HepG2 (cell line): ENCODE results near the gene NAPB. TPM values are rescaled to one million over a fixed set of nuclear protein-coding genes. Genes with fewer than 3 reads are reported as not detected.
A peak's percentile ranks its signal among the peaks of the same experiment; 100 is the strongest.

Experiments used
- BORCS8-MEF2B ChIP-seq: sonication (generic); formaldehyde crosslinking; IDR thresholded peaks from 2 replicates; pipeline ENCODE4 v1.8.0; 2022; ENCODE audit warnings: mild to moderate bottlenecking, missing genetic modification reagents
- NFRKB ChIP-seq: fragments of 450-650 bp; IDR thresholded peaks from 2 replicates; pipeline ENCODE4 v1.6.1; 2017
- NFYC ChIP-seq: IDR thresholded peaks from 2 replicates; pipeline ENCODE4 v1.6.1; 2016; ENCODE audit warnings: missing genetic modification reagents, missing compliant biosample characterization
- NR2F6 ChIP-seq, 2 experiments: IDR thresholded peaks; 2 replicates each; pipeline ENCODE4 v1.6.1; 2016; ENCODE audit warnings: antibody characterized with exemption in 1 of 2, mild to moderate bottlenecking in 1 of 2
- SMC3 ChIP-seq: IDR thresholded peaks from 2 replicates; pipeline ENCODE4 v1.6.1; 2011; ENCODE audit warnings: low read length, improper control_type of control experiment
- SPEN ChIP-seq: sonication (generic); formaldehyde crosslinking; IDR thresholded peaks from 2 replicates; pipeline ENCODE4 v1.5.1; 2020; ENCODE audit warnings: low read depth, mild to moderate bottlenecking, missing genetic modification reagents
- SRSF1 ChIP-seq: fragments of 200-400 bp; formaldehyde crosslinking; optimal IDR thresholded peaks from 2 replicates; pipeline ENCODE3; 2017; ENCODE audit warnings: mild to moderate bottlenecking, low read depth, low read length, moderate library complexity
- TGIF2 ChIP-seq: IDR thresholded peaks from 2 replicates; pipeline ENCODE4 v1.6.1; 2016; ENCODE audit warnings: control low read depth, missing compliant biosample characterization
- XBP1 ChIP-seq: sonication (generic); formaldehyde crosslinking; IDR thresholded peaks from 2 replicates; pipeline ENCODE4 v1.5.0; 2020; ENCODE audit warnings: missing genetic modification reagents
- ZFP41 ChIP-seq: sonication (generic); formaldehyde crosslinking; IDR thresholded peaks from 2 replicates; pipeline ENCODE4 v1.4.0; 2020; ENCODE audit warnings: mild to moderate bottlenecking, missing genetic modification reagents, borderline replicate concordance
- ZMYM2 ChIP-seq: sonication (generic); formaldehyde crosslinking; IDR thresholded peaks from 2 replicates; pipeline ENCODE4 v1.8.0; 2022; ENCODE audit warnings: mild to moderate bottlenecking, missing genetic modification reagents
- ZNF44 ChIP-seq: sonication (generic); formaldehyde crosslinking; IDR thresholded peaks from 2 replicates; pipeline ENCODE4 v1.5.1; 2020; ENCODE audit warnings: mild to moderate bottlenecking, missing genetic modification reagents
- ZNF777 ChIP-seq: sonication (generic); formaldehyde crosslinking; IDR thresholded peaks from 2 replicates; pipeline ENCODE4 v1.4.0; 2020; ENCODE audit warnings: missing genetic modification reagents
- polyA plus RNA-seq, 8 experiments: library from polyadenylated mRNA; depleted of rRNA in 3 of 8; stranded (reverse) in 7 of 8; unstranded in 1 of 8; fragments of >200 nt; fragmentation: Illumina TruSeq in 4 of 8; extraction: Trizol in 4 of 8; gene quantifications; 2 replicates each; pipeline versions ENCODE4 v1.2.1 to v1.2.3, GENCODE V29; 2011 to 2016; ENCODE audit warnings: low read depth in 4 of 8, missing spikeins in 1 of 8, mixed read lengths in 1 of 8; ENCODE audit not compliant: insufficient read depth in 1 of 8
- total RNA-seq, 5 experiments: library from RNA; depleted of rRNA; stranded (reverse); fragments of >200 nt; fragmentation: Illumina TruSeq; extraction: Trizol; gene quantifications; 2 replicates each; pipeline ENCODE4 v1.2.3, GENCODE V29; 2016; ENCODE audit warnings: low read depth in 1 of 5
- TF ChIP-seq, protein P1 (sequence below): sonication (generic); formaldehyde crosslinking; IDR thresholded peaks from 2 replicates; pipeline ENCODE4 v1.4.0; 2020; ENCODE audit warnings: mild to moderate bottlenecking, missing genetic modification reagents
- TF ChIP-seq, protein P2 (sequence below): sonication (generic); formaldehyde crosslinking; conservative IDR thresholded peaks from 2 replicates; pipeline ENCODE4 v1.8.0; 2022; ENCODE audit warnings: mild to moderate bottlenecking, moderate library complexity, missing genetic modification reagents
- TF ChIP-seq, protein P3 (sequence below): sonication (generic); formaldehyde crosslinking; IDR thresholded peaks from 2 replicates; pipeline ENCODE4 v1.5.0; 2020; ENCODE audit warnings: missing genetic modification reagents, mild to moderate bottlenecking, borderline replicate concordance

NAPB gene
- total and polyA plus RNA-seq, 2 of the 13 experiments (the other 11 are each of a cell fraction or from before 2014, with no cell fraction given): 15.2 to 16.1 TPM

DNA sequence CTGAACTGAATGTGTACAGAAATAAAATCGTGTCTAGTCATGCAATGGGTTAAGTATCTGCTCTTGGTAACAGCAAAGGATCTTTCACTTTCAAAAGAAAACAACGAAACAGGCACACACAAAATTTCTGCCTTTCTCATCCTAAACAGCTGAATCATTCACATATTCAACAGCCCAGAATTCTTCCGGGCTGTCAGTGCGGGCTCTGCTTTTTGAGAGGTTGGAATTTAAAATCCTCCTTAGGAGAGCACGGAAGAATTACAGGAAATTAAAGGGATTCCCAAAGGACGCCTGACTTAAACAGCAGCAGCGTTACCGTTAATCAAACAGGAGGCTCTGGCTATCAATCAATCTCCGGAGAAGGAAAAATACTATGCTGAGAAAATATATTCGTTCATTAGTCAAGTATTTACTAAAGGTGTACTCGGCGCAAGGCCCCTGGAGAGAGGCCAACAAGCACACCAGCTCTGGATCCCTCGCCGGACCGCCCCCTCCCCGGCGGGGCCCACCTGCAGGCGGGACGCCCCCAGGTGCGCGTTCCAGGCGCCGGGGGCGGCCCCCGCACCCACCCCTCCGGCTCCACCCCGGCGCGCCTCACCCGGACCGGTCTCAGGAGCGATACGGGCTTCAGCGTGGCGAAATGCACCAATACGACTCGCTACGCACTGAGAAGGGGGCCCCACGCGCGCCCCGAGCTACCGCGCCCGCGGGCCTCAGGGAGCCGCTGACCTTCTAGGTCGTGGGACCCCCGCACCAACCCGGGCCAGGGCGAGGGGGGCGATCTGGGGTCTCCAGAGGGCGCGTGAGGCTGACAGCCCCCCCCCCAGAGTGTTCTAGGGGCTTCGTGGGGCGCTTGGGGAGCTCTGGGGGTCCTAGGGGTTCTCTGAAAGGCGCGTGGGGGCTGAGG lies 1.0 kb downstream of the NAPB start (continued):
- TF ChIP-seq, protein P1, sequence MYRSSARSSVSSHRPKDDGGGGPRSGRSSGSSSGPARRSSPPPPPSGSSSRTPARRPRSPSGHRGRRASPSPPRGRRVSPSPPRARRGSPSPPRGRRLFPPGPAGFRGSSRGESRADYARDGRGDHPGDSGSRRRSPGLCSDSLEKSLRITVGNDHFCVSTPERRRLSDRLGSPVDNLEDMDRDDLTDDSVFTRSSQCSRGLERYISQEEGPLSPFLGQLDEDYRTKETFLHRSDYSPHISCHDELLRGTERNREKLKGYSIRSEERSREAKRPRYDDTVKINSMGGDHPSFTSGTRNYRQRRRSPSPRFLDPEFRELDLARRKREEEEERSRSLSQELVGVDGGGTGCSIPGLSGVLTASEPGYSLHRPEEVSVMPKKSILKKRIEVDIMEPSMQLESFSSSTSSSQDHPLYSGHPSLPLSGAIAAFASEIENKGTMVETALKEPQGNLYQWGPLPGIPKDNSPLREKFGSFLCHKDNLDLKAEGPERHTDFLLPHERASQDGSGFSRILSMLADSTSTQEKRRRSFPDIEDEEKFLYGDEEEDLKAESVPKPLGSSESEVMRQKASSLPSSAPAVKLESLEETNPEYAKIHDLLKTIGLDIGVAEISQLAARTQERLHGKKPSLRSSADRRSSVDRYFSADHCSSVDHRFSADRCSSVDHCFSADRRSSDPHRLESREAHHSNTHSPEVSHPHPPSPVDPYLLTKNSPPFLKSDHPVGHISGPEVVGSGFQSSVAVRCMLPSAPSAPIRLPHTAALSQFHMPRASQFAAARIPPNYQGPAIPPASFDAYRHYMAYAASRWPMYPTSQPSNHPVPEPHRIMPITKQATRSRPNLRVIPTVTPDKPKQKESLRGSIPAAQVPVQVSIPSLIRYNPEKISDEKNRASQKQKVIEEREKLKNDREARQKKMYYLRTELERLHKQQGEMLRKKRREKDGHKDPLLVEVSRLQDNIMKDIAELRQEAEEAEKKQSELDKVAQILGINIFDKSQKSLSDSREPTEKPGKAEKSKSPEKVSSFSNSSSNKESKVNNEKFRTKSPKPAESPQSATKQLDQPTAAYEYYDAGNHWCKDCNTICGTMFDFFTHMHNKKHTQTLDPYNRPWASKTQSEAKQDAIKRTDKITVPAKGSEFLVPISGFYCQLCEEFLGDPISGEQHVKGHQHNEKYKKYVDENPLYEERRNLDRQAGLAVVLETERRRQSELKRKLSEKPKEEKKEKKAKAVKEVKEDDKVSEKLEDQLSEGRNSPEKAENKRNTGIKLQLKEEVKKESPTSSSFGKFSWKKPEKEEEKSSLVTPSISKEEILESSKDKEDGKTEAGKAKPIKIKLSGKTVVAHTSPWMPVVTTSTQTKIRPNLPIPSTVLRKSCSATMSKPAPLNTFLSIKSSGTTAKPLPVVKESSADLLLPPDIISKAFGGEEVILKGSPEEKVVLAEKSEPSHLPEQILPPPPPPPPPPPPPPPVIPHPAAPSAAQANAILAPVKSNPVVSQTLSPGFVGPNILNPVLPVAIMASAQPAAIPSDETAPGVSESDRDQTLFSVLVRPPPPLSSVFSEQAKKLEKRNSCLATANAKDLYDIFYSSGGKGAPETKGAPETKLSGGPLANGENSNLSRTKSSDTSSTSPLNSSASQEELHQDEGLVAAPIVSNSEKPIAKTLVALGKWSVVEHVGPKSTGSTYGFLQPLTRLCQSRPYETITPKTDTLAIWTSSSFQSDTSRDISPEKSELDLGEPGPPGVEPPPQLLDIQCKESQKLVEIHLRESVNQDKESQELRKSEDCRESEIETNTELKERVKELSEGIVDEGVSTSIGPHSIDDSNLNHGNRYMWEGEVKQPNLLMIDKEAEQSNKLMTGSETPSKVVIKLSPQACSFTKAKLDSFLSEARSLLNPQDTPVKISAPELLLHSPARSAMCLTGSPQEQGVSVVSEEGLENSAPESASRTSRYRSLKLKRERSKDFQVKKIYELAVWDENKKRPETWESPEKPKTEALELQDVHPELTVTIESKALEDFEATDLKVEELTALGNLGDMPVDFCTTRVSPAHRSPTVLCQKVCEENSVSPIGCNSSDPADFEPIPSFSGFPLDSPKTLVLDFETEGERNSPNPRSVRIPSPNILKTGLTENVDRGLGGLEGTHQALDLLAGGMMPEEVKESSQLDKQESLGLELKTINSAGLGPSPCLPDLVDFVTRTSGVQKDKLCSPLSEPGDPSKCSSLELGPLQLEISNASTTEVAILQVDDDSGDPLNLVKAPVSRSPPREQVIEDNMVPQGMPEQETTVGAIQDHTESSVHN: no peak
- TF ChIP-seq TGIF2 (CRISPR knock-in tag): no peak
- TF ChIP-seq SMC3: no peak
- TF ChIP-seq, protein P2, sequence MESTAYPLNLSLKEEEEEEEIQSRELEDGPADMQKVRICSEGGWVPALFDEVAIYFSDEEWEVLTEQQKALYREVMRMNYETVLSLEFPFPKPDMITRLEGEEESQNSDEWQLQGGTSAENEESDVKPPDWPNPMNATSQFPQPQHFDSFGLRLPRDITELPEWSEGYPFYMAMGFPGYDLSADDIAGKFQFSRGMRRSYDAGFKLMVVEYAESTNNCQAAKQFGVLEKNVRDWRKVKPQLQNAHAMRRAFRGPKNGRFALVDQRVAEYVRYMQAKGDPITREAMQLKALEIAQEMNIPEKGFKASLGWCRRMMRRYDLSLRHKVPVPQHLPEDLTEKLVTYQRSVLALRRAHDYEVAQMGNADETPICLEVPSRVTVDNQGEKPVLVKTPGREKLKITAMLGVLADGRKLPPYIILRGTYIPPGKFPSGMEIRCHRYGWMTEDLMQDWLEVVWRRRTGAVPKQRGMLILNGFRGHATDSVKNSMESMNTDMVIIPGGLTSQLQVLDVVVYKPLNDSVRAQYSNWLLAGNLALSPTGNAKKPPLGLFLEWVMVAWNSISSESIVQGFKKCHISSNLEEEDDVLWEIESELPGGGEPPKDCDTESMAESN: no peak; the same call in 1 of the 2 replicates
- TF ChIP-seq SRSF1: peak; percentile 76
- no peak for TF ChIP-seq ZNF44 (CRISPR knock-in tag)
- no peak for TF ChIP-seq ZMYM2
- TF ChIP-seq BORCS8-MEF2B (CRISPR knock-in tag): no peak
- TF ChIP-seq, protein P3, sequence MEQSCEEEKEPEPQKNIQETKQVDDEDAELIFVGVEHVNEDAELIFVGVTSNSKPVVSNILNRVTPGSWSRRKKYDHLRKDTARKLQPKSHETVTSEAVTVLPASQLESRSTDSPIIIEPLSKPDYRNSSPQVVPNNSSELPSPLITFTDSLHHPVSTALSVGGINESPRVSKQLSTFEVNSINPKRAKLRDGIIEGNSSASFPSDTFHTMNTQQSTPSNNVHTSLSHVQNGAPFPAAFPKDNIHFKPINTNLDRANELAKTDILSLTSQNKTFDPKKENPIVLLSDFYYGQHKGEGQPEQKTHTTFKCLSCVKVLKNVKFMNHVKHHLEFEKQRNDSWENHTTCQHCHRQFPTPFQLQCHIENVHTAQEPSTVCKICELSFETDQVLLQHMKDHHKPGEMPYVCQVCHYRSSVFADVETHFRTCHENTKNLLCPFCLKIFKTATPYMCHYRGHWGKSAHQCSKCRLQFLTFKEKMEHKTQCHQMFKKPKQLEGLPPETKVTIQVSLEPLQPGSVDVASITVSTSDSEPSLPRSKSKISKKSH (CRISPR knock-in tag): no peak
- no peak for TF ChIP-seq SPEN (CRISPR knock-in tag)
- no peak for TF ChIP-seq XBP1 (CRISPR knock-in tag)
- TF ChIP-seq ZNF777 (CRISPR knock-in tag): no peak
- no peak for TF ChIP-seq ZFP41 (CRISPR knock-in tag)
- no peak for TF ChIP-seq NFYC (CRISPR knock-in tag)
- no peak for TF ChIP-seq NR2F6 (IDR thresholded peaks at IDR 0.05)
- no peak for TF ChIP-seq NR2F6 (CRISPR knock-in tag; IDR thresholded peaks at IDR 0.05)
- TF ChIP-seq NFRKB: no peak
